Suprapubic skin (tissue), 4 donors: ENCODE measurements around the gene IDH3G. TPM values are rescaled to one million over a fixed set of nuclear protein-coding genes. Genes with fewer than 3 reads are reported as not detected.

ENCODE experiments used
- DNase-seq, 2 donors: peaks; one replicate each; pipeline ENCODE4 v3.0.0-alpha.2; 2019; ENCODE audit warnings: low spot score in 2 of 2
- H3K27ac ChIP-seq: fragments of 200-600 bp; sonication (generic); one replicate; pipeline ENCODE4 v1.5.1; 2019
- H3K27me3 ChIP-seq: fragments of 200-600 bp; sonication (generic); one replicate; pipeline ENCODE4 v1.5.1; 2019
- H3K36me3 ChIP-seq: fragments of 200-600 bp; sonication (generic); one replicate; pipeline ENCODE4 v1.5.1; 2019
- H3K4me1 ChIP-seq: fragments of 200-600 bp; sonication (generic); one replicate; pipeline ENCODE4 v1.5.1; 2019
- H3K4me3 ChIP-seq: fragments of 200-600 bp; sonication (generic); one replicate; pipeline ENCODE4 v1.5.1; 2019; ENCODE audit warnings: mild to moderate bottlenecking
- H3K9me3 ChIP-seq: fragments of 200-600 bp; sonication (generic); one replicate; pipeline ENCODE4 v1.5.1; 2019
- EP300 ChIP-seq: sonication (generic); formaldehyde crosslinking; IDR thresholded peaks from one replicate; pipeline ENCODE4 v1.6.1; 2017; ENCODE audit warnings: antibody characterized with exemption
- POLR2A ChIP-seq, 2 donors: fragments of 450-650 bp; IDR thresholded peaks; one replicate each; pipeline ENCODE4 v1.6.1; 2017; ENCODE audit warnings: antibody characterized with exemption in 2 of 2, mild to moderate bottlenecking in 2 of 2, moderate library complexity in 2 of 2
- POLR2AphosphoS5 ChIP-seq, 3 donors: sonication (generic); formaldehyde crosslinking; IDR thresholded peaks; one replicate each; pipeline ENCODE4 v1.6.1; 2017; ENCODE audit warnings: antibody characterized with exemption in 3 of 3
- WGBS: methylation state at CpG from one replicate; pipeline ENCODE4 v1.1.5; 2018; 5-methylcytosine and 5-hydroxymethylcytosine counted together
- total RNA-seq, 4 donors: library from RNA; depleted of rRNA; stranded (reverse); fragments of >200 nt; gene quantifications; one replicate each; pipeline ENCODE4 v1.1.0, GENCODE V29; 2016
- TF ChIP-seq, protein P1 (sequence below), 2 donors: fragments of 200-600 bp in 1 of 2; fragments of 450-650 bp in 1 of 2; sonication (generic) in 1 of 2; IDR thresholded peaks; one replicate each; pipeline ENCODE4 v1.5.1; 2016 to 2019; ENCODE audit warnings: antibody characterized with exemption in 2 of 2, mild to moderate bottlenecking in 1 of 2, moderate library complexity in 1 of 2

IDH3G gene
- total RNA-seq, 4 donors from 2014 or later = 58.1 to 105 (median 93.8) TPM

DNA sequence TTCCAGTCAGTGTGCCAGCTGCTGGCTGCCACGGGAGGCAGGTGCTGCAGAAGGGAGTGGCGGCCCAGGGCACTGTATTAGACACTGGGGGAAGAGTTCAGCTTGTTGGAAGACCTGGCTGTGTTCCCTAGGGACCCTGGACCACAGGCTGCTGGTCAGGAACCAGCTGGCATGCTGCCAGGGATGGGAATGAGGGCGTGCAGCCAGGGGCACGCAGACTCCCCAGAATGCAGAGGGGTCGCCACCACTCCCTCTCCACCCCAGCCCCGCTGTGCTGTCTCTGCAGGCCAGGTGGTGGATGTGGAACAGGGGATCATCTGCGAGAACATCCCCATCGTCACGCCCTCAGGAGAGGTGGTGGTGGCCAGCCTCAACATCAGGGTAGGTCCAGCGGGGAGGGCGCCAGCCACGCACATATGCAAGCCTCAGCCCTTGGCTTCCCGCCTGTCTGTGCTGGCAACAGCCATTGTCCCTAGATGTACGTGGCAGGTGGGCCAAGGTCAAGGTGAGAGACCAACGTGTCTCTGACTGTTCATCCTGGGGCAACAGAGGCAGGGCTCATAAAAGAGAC is 57.2 kb downstream of the IDH3G start:
- Histone ChIP-seq H3K27ac (no peak overlapping the region), H3K4me1 (peaks cover 2% of the 10 kb centered on the region), H3K27me3 (no peaks in the 10 kb centered on the region), H3K9me3 (no peaks in the 10 kb centered on the region), H3K4me3 (no peak overlapping the region), H3K36me3 (no peaks in the 10 kb centered on the region)
- no peak for DNase-seq
- TF ChIP-seq POLR2A (IDR thresholded peaks at IDR 0.05) = no peak
- TF ChIP-seq, protein P1, sequence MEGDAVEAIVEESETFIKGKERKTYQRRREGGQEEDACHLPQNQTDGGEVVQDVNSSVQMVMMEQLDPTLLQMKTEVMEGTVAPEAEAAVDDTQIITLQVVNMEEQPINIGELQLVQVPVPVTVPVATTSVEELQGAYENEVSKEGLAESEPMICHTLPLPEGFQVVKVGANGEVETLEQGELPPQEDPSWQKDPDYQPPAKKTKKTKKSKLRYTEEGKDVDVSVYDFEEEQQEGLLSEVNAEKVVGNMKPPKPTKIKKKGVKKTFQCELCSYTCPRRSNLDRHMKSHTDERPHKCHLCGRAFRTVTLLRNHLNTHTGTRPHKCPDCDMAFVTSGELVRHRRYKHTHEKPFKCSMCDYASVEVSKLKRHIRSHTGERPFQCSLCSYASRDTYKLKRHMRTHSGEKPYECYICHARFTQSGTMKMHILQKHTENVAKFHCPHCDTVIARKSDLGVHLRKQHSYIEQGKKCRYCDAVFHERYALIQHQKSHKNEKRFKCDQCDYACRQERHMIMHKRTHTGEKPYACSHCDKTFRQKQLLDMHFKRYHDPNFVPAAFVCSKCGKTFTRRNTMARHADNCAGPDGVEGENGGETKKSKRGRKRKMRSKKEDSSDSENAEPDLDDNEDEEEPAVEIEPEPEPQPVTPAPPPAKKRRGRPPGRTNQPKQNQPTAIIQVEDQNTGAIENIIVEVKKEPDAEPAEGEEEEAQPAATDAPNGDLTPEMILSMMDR (IDR thresholded peaks at IDR 0.05) = no peak
- TF ChIP-seq EP300 = no peak
- no peak for TF ChIP-seq POLR2AphosphoS5 (IDR thresholded peaks at IDR 0.05)
- WGBS = 86% methylated on average over 6 of the region's 15 CpGs

DNA sequence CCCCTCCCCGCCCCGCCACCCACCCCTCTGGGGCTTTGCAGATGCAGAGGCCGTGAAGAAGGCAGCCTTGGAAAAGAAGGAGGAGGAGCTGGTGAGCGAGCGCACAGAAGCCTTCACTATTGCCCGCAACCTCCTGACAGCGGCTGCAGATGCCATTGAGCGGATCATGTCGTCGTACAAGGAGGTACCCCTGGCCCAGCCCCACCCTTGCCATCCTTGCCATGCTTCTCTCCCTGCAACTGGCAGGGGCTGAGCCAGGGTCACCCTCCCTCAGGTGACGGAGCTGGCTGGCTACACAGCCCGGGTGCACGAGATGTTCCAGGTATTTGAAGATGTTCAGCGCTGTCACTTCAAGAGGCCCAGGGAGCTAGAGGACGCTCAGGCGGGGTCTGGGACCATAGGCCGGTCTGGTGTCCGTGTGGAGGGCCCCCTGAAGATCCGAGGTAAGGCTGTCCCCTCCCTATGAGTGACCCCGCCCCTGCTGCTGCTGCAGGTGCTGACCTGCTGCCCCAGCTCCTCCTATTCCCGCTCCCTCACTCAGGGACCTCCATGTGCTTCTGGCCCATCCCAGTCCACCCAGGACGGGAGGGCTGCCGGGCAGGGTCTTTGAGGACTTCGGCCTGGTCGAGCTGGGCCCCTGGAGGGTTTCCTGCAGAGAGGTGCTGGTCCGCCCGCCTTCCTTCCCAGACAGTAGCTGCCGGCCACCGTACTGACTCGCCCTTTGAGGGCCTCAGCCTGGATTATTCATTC is 57.9 kb downstream of the IDH3G start:
- TF ChIP-seq EP300 = no peak
- TF ChIP-seq POLR2AphosphoS5 (IDR thresholded peaks at IDR 0.05) = no peak
- TF ChIP-seq, protein P1 (IDR thresholded peaks at IDR 0.05) = no peak
- TF ChIP-seq POLR2A (IDR thresholded peaks at IDR 0.05) = no peak
- Histone ChIP-seq H3K27ac (no peak overlapping the region), H3K9me3 (no peaks in the 10 kb centered on the region), H3K4me1 (peaks cover 2% of the 10 kb centered on the region), H3K36me3 (no peaks in the 10 kb centered on the region), H3K4me3 (no peak overlapping the region), H3K27me3 (no peaks in the 10 kb centered on the region)
- DNase-seq = no peak
- WGBS = 90% methylated on average over 5 of the region's 30 CpGs

Other genes starting within 250 kb of the IDH3G start
- 10 to 100 TPM; 16.4 to 33.2 (median 29.3) TPM for gene CCNQ, start 195.2 kb downstream of the IDH3G start, total RNA-seq
- under 1 TPM in 2 of 4 donors, not detected in 2; 0.19 to 0.48 TPM for gene DUSP9, start 147.2 kb downstream of the IDH3G start, total RNA-seq
- gene PNCK, start 120.6 kb downstream of the IDH3G start, total RNA-seq = 1 to 10 TPM; 1.2 to 1.8 (median 1.4) TPM
- 10 to 100 TPM; 26.1 to 74.1 (median 45.2) TPM for gene SLC6A8, start 106.4 kb downstream of the IDH3G start, total RNA-seq
- 100 to 1,000 TPM; 112 to 170 (median 167) TPM for gene BCAP31, start 70.0 kb downstream of the IDH3G start, total RNA-seq
- 1 to 10 TPM; 5.9 to 9.4 (median 7.4) TPM for gene ABCD1, start 69.5 kb downstream of the IDH3G start, total RNA-seq
- 10 to 100 TPM; 13.5 to 23.9 (median 19.8) TPM for gene PLXNB3, start 30.1 kb downstream of the IDH3G start, total RNA-seq
- 1 to 10 TPM in 2 of 4 donors, under 1 TPM in 2; 0.42 to 3.1 (median 1.2) TPM for gene SRPK3, start 13.3 kb downstream of the IDH3G start, total RNA-seq
- gene SSR4, start 293 bp upstream of the IDH3G start, total RNA-seq = 100 to 1,000 TPM in 3 of 4 donors, 10 to 100 TPM in 1; 86.7 to 200 (median 150) TPM
- 1 to 10 TPM; 2.0 to 6.3 (median 3.0) TPM for gene PDZD4, start 36.2 kb upstream of the IDH3G start, total RNA-seq
- 10 to 100 TPM in 1 of 4 donors, 1 to 10 TPM in 3; 4.1 to 10.4 (median 8.5) TPM for gene L1CAM, start 91.8 kb upstream of the IDH3G start, total RNA-seq
- gene AVPR2, start 110.3 kb upstream of the IDH3G start, total RNA-seq = 1 to 10 TPM in 3 of 4 donors, under 1 TPM in 1; 0.78 to 2.4 (median 1.5) TPM
- 10 to 100 TPM in 2 of 4 donors, 1 to 10 TPM in 2; 4.8 to 17.6 (median 9.6) TPM for gene ARHGAP4, start 131.9 kb upstream of the IDH3G start, total RNA-seq
- gene NAA10, start 140.7 kb upstream of the IDH3G start, total RNA-seq = 10 to 100 TPM; 58.5 to 97.2 (median 73.0) TPM
- 1 to 10 TPM; 1.7 to 9.9 (median 4.6) TPM for gene RENBP, start 150.3 kb upstream of the IDH3G start, total RNA-seq
- gene HCFC1, start 177.4 kb upstream of the IDH3G start, total RNA-seq = 10 to 100 TPM; 51.9 to 72.2 (median 55.3) TPM
- 10 to 100 TPM in 1 of 4 donors, 1 to 10 TPM in 3; 7.8 to 10.7 (median 8.6) TPM for gene TMEM187, start 178.4 kb upstream of the IDH3G start, total RNA-seq
- gene IRAK1, start 225.5 kb upstream of the IDH3G start, total RNA-seq = 10 to 100 TPM; 51.3 to 61.5 (median 58.3) TPM